GM18498 (cell line): ENCODE data around the gene NPSR1.
"Not testable (repeated sequence)": the region's sequence is repeated elsewhere in the genome, so short reads cannot be mapped to it uniquely, and the experiment has no call there.

Source experiments
- ATAC-seq: cut with Tn5 transposase; IDR thresholded peaks from one replicate; pipeline ENCODE4 v1.9.1; 2021; ENCODE audit warnings: mild to moderate bottlenecking, moderate library complexity; ENCODE audit not compliant: unreplicated experiment

NPSR1 gene

GRCh38 chr7:34756025-34756437 lies 98.0 kb downstream of the NPSR1 start:
- no peak for ATAC-seq

GRCh38 chr7:34756691-34757090 lies 98.7 kb downstream of the NPSR1 start:
- no peak for ATAC-seq

- peak; percentile 5 for ATAC-seq
Measured at GRCh38 chr7:34757570-34758110, 99.6 kb downstream of the NPSR1 start.

- peak; percentile 55 for ATAC-seq
Measured at GRCh38 chr7:34758111-34758601, 100.1 kb downstream of the NPSR1 start.

GRCh38 chr7:34759477-34760125 lies 101.6 kb downstream of the NPSR1 start:
- ATAC-seq = no peak

GRCh38 chr7:34760271-34760670 lies 102.3 kb downstream of the NPSR1 start:
- ATAC-seq = no peak

- ATAC-seq = no peak
Measured at GRCh38 chr7:34761206-34761605, 103.2 kb downstream of the NPSR1 start.

GRCh38 chr7:34761627-34762026 lies 103.6 kb downstream of the NPSR1 start:
- no peak for ATAC-seq

GRCh38 chr7:34762764-34763163 lies 104.7 kb downstream of the NPSR1 start:
- ATAC-seq = no peak

- no peak for ATAC-seq
Measured at GRCh38 chr7:34772296-34772938, 114.4 kb downstream of the NPSR1 start.

- ATAC-seq = no peak
Measured at GRCh38 chr7:34776748-34777358, 118.8 kb downstream of the NPSR1 start.

GRCh38 chr7:34780546-34780945 lies 122.5 kb downstream of the NPSR1 start:
- no peak for ATAC-seq

- ATAC-seq = no peak
Measured at GRCh38 chr7:34787586-34787985, 129.6 kb downstream of the NPSR1 start.

- ATAC-seq = no peak
Measured at GRCh38 chr7:34806831-34807230, 148.8 kb downstream of the NPSR1 start.

GRCh38 chr7:34807548-34808340 lies 149.7 kb downstream of the NPSR1 start:
- ATAC-seq = no peak

- ATAC-seq = not testable (repeated sequence)
Measured at GRCh38 chr7:34814203-34814842, 156.3 kb downstream of the NPSR1 start.

GRCh38 chr7:34821932-34822558 lies 164.0 kb downstream of the NPSR1 start:
- no peak for ATAC-seq

- ATAC-seq = peak; percentile 87
Measured at GRCh38 chr7:34823650-34824258, 165.7 kb downstream of the NPSR1 start.

GRCh38 chr7:34825221-34825620 lies 167.2 kb downstream of the NPSR1 start:
- no peak for ATAC-seq

GRCh38 chr7:34830390-34830789 lies 172.4 kb downstream of the NPSR1 start:
- ATAC-seq = no peak
